Measurements from ENCODE around the gene GCDH.

GCDH gene

DNA sequence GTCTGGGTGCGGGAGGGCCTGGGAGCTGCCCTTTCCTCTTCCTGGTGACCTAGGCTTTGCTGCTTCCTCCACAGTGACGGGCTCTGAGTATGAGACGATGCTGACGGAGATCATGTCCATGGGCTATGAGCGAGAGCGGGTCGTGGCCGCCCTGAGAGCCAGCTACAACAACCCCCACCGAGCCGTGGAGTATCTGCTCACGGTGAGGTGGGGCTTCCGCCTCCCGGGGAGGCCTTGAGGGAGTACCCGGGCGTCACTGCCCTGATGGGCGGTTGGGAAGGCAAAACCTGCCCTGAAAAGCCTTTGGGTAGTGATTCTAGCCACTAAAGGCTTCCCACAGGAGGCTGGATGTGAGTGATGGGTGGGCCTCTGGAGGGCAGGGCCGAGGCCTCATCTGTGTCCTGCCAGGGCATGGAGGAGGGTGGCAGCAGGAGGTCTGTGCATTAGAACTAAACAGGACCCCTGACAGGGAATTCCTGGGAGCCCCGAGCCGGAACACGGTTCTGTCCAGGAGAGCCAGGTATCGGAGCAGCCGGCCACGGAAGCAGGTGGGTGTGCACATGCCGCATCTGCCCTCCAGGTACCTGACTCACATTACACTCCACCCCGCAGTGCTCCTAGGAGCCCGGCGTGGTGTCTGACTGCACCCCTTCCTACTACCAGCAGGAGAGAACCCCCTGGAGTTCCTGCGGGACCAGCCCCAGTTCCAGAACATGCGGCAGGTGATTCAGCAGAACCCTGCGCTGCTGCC is 57.8 kb downstream of the GCDH start:
- Histone ChIP-seq H3K4me1 (ENCODE audit: control insufficient read depth, insufficient read depth, low read length, poor library complexity, severe bottlenecking) (peaks cover 6% of the 10 kb centered on the region), H3K27ac (ENCODE audit: insufficient read depth, low read length, poor library complexity, severe bottlenecking) (no peak overlapping the region), H3K4me3 (ENCODE audit: insufficient read depth, low read depth, low read length, poor library complexity, severe bottlenecking) (no peak overlapping the region), H3K9me3 (ENCODE audit: control insufficient read depth, low read length) (no peaks in the 10 kb centered on the region), H3K36me3 (ENCODE audit: control insufficient read depth, insufficient read depth, low read length) (peaks cover 61% of the 10 kb centered on the region), H3K27me3 (replicated peaks; ENCODE audit: control insufficient read depth, insufficient read depth, low read length, poor library complexity, severe bottlenecking) (no peaks in the 10 kb centered on the region)
- DNase-seq = no peak
